GM21717 (cell line): Measurements from ENCODE around the gene MRPL32.
"Not testable (repeated sequence)": the region's sequence is repeated elsewhere in the genome, so short reads cannot be mapped to it uniquely, and the experiment has no call there.

Source experiments
- ATAC-seq: cut with Tn5 transposase; IDR thresholded peaks from one replicate; pipeline ENCODE4 v1.9.1; 2021; ENCODE audit warnings: mild to moderate bottlenecking, moderate library complexity; ENCODE audit not compliant: unreplicated experiment

MRPL32 gene

DNA sequence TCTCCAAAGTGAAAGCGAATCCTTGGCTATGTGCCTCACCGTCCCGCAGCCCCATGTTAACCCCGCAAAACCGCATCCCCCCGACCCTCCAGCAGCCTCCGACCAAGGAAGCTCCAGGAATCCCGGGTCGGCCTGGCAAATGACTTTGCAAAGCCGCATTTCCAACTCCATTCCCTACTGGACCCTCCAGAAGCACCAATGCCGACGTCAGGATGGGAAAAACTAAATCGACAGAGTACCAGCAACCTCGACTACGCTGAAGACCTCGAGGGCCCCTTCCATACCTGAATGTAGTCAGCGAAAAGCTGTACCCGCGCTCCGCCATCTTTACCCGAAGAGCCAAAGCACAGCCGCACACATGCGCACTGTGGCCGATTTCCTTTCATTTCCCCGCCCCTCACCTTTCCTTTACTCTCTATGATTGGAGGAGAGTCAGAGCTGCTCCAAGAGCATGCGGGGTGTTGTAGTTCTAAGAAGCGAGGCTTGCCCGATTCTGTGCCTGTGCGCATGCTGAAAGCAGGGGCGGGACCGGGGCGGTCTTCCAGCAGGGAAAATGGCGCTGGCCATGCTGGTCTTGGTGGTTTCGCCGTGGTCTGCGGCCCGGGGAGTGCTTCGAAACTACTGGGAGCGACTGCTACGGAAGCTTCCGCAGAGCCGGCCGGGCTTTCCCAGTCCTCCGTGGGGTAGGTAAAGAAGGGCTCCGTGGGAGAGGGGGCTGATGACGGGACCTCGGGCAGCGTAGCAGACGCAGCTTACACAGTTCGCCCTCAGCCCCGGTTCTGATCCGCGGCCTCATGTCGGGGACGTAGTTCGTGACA lies at the start of gene MRPL32, which contains the start of gene PSMA2:
MRPL32 (plus strand) TSS at position 543 of the 818 bp plus-strand sequence; CDS start at position 554, 11 bp downstream.
PSMA2 (minus strand) TSS at position 341 of the 818 bp plus-strand sequence; CDS start at position 325, 16 bp downstream.
- peak; percentile 99 for ATAC-seq

- no peak for ATAC-seq
These were observed 48.2 kb upstream of the MRPL32 start for GRCh38 chr7:42883950-42884349.

- not testable (repeated sequence) for ATAC-seq
These were observed 47.0 kb upstream of the MRPL32 start for GRCh38 chr7:42885183-42885582.

DNA sequence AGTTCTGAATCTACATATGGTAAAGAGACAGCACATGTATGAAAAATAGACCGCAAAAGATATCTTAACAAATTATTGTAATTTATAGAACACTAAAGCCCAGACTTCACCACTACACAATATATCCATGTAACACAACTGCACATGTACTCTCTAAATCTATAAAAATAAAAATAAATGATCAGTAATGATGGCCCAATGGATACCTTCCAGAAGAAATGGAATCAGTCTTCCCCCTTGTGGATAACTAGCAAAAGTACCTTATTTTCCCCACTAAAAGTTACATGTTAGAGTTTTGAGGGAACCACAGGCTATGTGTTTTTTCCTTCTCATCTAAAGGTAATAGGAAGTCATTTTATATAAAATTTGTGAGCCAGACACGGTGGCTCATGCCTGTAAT lies 46.0 kb upstream of the MRPL32 start:
- ATAC-seq = no peak

- no peak for ATAC-seq
These were observed 45.2 kb upstream of the MRPL32 start for GRCh38 chr7:42886893-42887505.

GRCh38 chr7:42893346-42894240 lies 38.6 kb upstream of the MRPL32 start:
- ATAC-seq = no peak

DNA sequence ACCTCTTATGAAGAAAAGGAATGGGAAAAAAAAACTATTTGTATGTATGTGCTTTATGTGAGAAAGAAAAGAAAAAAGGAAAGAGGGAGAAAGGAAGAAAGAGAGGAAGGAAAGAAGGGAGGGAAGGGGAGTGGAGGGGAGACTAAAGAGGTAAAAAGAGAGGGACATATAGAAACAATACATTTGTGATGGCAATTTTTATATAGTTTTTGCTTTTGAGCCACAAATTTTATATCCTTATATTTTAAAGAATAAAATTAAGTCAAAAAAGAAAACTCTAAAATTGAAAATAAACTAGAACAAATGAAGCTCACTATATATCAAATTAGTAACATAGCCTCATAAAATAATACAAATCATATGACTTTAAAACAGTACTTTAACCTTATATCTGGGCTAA lies 31.3 kb upstream of the MRPL32 start:
- ATAC-seq = no peak

GRCh38 chr7:42902331-42902730 lies 29.8 kb upstream of the MRPL32 start:
- no peak for ATAC-seq

DNA sequence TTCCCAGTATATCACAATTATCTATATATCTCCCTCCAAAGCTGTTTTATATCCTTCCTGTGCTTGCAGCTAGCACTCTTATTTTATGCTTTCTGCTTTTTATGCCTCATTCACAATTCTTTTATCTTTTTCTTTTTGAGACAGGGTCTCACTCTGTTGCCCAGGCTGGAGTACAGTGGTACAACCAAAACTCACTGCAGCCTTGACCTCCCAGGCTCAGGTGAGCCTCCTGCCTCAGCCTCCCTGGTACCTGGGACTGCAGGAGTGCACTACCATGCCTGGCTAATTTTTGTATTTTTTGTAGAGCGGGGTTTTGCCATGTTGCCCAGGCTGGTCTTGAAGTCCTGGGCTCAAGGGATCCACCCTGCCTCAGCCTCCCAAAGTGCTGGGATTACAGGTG lies 26.0 kb upstream of the MRPL32 start:
- no peak for ATAC-seq

DNA sequence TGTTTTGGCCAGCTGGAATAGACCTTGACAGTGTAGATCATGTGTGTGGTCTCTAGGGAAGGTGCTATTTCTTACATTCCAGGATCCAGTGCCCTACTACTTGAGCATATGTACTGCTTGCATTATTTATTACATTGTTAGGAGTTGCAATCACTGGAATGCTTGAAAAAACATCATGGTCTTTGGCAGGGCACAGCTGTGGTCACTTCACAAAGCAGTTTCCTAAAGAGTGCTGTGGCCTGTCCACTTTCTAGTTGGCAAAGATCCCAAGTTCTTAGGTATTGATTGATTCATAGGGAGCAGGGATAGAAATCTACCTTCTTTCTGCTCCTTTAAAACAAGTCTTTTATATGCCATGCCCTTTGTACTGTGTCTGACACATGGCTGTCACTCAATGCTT lies 24.9 kb upstream of the MRPL32 start:
- no peak for ATAC-seq

DNA sequence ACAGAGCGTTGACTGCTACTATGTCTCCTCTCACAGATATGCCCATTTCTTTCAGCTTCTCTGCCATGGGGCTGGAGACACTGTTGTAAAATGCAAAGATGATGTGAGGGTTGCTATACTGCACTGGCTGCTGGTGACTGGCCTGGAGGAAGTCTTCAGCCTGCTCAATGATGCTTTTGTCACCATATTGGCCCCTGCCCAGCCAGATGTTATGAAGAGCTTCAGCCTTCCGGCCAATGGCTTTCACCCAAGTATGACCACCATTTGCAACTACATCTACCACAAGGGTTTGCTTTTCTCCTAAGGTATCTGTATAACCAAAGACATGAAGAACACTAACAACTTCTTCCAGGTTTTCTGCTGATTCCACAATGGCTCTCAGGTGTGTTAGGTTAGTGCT lies 21.9 kb upstream of the MRPL32 start:
- ATAC-seq = no peak

DNA sequence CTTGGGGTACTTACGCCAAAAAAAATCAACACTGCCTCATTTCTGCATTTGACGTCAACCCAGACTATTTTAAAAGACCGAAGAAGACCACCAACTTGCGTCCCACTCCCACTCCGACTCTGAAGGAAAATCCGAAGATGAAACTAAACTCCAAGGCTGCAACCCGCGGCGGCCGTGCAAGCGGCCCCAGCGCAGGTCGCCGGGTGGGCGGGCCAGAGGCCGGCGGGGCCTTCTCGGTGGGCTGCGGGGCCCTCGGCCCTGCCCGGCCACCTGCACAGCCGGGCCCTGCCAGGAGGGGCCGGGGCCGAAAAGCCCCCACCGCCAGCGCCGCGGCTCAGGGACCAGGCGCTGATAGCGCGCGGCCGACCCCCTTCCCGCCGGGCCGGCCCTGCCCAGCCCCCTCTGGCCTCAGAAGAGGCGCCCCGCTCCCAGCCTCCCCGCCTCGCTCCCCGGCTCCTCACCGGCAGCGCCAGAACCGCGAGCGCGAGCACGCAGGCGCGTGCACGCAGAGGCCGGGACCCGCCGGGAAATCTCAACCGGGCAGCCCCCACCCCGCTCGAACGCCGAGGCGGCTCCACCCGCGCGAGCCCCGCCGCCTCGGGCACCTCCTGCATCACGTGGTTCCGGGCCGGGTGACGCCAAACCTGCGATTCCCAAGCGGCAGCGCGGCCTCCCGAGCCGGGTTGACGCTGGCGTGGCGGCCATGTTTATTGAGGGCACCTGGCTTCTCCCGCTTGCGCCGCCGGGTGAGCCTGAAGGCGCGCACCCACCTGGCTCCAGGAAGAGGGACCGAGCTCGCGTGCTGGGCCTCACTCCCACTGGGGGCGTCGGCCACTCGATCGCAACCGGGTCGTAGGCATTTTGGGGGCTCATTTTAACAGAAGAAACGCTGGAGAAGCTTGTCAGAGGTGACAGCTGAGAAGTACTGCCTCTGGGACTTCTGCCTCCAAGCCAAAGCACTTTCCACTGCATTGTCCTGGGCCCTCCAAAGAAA lies 20.4 kb upstream of the MRPL32 start, which contains the start of gene C7orf25:
C7orf25 (minus strand) TSS at position 617 of the 994 bp plus-strand sequence. CDS start 1,170 bp downstream, outside the sequence.
- peak; percentile 88 for ATAC-seq

- ATAC-seq = no peak
These were observed 18.6 kb upstream of the MRPL32 start for GRCh38 chr7:42913591-42913990.

- no peak for ATAC-seq
These were observed 18.2 kb upstream of the MRPL32 start for GRCh38 chr7:42914009-42914408.

DNA sequence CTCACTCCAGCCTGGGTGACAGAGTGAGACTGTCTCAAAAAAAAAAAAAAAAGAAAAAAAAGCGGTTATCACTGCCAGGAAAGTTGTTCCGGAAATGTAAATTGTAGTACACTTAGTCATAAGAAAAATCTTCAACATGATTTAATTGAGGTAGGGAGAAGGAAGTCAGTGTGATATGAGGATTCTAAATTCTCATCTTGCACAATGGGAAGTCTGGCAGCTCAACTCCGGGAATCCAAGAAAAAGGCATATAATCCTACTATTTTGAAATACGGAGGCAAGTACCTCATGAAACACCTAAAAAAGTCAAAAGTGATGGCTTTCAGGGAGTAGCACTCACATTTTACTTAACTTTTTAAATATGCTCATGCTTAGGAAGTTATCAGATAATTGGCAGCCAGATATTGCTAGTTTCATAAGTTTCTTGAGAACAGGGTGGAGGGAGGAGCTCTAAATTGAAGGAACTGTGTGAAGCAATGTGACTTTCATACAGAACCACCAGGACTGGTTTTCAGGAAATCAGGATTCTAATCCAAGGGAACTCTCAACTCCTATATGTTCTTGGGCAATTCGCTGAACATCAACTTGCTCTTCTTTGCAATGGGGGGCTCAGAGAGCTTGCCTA lies 17.6 kb upstream of the MRPL32 start:
- no peak for ATAC-seq

DNA sequence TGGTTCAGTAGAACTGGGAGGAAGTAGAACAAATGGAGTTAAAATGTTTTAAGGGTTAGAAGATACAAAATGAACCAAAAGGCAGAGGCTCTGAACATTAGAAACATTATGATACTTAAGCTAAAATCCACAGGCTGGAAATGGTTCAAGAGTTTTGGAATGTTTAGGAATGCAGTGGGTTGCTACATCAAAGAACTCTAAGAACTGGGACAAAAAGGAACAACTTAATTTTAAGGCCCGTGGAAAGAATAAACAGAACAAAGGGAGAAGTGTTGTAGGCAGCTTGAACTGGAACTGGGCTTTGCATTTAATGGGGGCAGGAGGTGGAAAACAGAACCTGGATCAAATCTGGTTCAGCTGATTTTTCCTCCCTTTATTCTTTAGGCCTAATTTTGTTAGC lies 16.8 kb upstream of the MRPL32 start:
- ATAC-seq = no peak

DNA sequence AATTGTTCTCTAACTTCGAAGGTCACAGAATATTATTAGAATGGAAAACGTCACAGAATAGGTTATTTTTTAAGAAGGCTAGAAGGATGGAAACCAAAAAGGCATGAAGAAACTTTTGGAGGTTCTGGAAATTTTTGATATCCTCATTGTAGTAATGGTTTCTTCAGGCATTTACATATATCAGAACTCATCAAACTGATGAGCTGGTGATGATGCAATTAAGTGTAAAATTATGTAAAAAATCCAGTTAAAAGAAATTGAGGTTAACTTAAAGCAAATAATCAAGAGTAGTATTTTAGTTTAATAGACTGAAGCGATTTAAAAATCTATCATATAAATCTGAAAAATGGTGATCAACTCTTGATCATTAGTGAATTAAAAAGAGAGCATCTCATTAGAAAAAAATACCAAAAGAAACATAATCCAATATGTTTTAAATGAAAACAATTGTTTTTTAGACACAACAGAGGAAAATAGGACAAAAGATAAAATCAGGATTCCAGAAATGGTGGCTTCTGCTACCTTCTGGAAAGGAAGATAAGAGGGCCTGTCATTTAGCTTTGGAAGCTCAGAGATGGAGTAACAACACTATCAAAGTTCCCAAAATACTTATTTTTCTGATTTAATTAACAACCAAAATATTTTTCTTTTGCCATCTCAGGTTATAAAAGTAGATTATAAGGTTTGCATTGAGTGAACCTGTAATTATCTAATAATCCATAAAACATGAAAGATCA lies 10.0 kb upstream of the MRPL32 start:
- ATAC-seq = no peak

DNA sequence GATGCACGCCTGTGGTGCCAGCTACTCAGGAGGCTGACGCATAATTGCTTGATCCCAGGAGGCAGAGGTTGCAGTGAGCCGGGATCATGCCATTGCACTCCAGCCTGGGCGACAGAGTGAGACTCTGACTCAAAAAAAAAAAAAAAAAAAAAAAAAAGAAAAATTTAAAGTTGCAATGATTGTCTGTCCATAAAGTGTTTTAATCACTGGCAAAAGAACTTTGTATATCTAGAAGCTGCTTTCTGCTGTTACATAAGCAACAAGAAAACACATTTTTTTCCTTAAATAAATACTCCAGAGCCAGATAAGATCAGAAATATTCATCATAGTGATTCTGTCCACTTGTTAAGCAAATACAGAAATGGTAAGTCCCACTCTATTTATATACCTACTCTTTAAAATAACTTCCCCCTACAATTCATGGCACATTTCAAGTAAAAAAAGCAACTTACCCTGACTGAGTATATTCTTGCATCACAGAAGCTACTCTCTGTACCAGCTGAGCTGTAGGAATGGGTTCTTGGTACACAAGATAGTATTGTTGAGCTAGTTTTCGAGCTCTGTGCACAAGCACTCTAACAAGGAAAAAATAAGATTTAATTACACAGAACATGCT lies 7.8 kb upstream of the MRPL32 start:
- ATAC-seq = no peak
